ENCODE measurements around the gene CCDC51.
"Not testable (repeated sequence)": the region's sequence is repeated elsewhere in the genome, so short reads cannot be mapped to it uniquely, and the experiment has no call there.

The CCDC51 gene

GRCh38 chr3:48439820-48440589, at the start of gene CCDC51, which contains the start of gene TMA7:
TSS of gene CCDC51 (minus strand) at chr3:48440119. CDS start at chr3:48435128, 4,991 bp downstream.
TSS of gene TMA7 (plus strand) at chr3:48440257. CDS start at chr3:48440297, 40 bp downstream.
- peak; percentile 94 for DNase-seq

DNA sequence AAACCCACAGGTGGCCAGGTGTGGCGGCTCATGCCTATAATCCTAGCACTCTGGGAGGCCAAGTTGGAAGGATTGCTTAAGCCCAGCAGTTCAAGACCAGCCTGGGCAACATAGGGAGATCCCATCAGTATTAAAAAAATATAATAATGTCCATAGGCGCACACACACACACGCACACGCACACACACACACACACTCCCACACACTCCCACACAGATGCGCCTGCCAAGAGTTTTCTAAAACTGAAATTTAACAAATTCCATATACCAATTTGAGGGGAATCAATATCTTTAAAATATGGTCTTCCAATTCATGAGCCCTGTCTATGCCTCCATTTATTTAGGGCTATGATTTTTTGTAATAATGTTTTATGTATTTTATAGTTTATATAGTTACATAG, 47.0 kb upstream of the CCDC51 start:
- DNase-seq: no peak

DNA sequence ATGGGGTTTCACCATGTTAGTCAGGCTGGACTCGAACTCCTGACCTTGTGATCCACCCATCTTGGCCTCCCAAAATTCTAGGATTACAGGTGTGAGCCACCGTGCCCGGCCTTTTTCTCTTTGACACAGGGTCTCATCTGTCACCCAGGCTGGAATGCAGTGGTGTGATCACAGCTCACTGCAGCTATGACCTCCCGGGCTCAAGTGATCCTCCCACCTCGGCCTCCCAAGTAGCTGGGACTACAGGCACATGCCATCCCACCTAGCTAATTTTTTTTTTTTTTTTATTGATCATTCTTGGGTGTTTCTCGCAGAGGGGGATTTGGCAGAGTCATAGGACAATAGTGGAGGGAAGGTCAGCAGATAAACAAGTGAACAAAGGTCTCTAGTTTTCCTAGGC, 42.9 kb upstream of the CCDC51 start:
- not testable (repeated sequence) for DNase-seq

- not testable (repeated sequence) for DNase-seq
These were observed 41.0 kb upstream of the CCDC51 start for GRCh38 chr3:48480891-48481290.

- no peak for DNase-seq
These were observed 39.0 kb upstream of the CCDC51 start for GRCh38 chr3:48478626-48479555.

- DNase-seq: no peak
These were observed 38.1 kb upstream of the CCDC51 start for GRCh38 chr3:48477959-48478520.

GRCh38 chr3:48476426-48477053, 36.6 kb upstream of the CCDC51 start:
- no peak for DNase-seq

GRCh38 chr3:48475188-48475587, 35.3 kb upstream of the CCDC51 start:
- no peak for DNase-seq

- DNase-seq: no peak
These were observed 34.7 kb upstream of the CCDC51 start for GRCh38 chr3:48474619-48475018.

DNA sequence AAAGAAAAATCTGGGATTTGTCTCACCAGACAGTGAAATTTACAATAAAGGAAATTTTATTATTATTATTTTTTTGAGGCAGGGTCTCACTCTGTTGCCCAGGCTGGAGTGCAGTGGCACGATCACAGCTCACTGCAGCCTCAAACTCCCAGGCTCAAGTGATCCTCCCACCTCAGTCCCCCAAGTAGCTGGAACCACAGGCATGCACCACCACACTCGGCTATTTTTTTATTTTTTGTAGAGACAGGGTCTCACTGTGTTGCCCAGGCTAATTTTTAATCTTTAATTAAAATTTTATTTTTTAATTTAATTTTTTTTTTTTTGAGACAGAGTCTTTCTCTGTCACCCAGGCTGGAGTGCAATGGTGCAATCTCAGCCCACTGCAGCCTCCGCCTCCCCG, 34.1 kb upstream of the CCDC51 start:
- not testable (repeated sequence) for DNase-seq

GRCh38 chr3:48473617-48473952, 33.7 kb upstream of the CCDC51 start:
- DNase-seq: no peak

- DNase-seq: peak; percentile 89
These were observed 33.2 kb upstream of the CCDC51 start for GRCh38 chr3:48472923-48473616.

DNA sequence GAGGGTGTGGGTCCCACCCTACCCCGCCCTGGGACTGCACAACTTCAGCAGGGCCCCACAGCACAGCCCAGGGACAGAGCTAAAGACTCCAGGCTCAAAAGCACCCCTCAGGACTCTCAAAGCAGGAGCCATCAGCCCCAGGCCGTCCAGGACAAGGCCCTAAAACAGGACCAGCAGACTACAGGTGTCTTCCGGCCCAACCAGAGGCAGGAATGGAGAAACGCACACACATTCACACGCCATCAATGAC, 32.7 kb upstream of the CCDC51 start:
- no peak for DNase-seq

DNA sequence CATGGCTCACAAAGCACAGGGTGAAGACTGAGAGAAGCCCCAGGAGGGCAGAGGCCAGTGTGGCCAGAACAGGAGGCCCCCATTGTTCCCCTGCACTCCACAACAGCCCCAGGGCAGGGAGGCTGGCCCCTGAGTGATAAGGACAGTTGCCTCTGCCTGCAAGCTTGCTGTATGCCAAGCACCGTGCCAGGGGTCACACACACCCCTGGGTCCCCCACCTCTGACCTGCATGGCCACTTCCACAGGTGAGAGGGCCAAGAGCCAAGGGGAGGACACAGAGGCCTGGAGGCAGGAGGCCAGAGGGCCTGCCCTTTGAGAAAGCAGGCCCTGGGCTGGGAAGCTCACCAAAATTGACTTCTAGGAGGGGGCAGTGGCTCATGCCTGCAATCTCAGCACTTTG, 30.4 kb upstream of the CCDC51 start:
- no peak for DNase-seq

- DNase-seq: no peak
These were observed 29.4 kb upstream of the CCDC51 start for GRCh38 chr3:48469046-48469915.

DNA sequence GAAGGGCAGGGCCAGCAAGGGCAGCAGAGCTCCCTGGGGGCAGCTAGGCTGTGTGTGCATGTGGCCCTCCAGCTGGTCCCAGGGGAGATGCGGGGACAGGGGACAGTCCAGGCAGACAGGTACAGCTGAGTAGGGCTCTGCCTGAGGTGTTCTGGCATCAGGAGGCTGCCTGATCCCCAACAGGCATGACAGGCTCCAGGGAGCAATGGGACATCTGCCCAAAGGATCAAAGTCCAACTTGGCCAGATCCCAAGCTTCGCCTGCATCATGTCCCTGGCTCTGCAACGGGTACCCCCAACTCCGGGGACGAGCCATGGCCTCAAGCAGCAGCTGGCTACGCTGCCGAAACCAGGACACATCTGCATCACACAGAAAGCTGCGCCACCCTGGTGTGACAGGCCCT, 28.4 kb upstream of the CCDC51 start:
- no peak for DNase-seq

DNA sequence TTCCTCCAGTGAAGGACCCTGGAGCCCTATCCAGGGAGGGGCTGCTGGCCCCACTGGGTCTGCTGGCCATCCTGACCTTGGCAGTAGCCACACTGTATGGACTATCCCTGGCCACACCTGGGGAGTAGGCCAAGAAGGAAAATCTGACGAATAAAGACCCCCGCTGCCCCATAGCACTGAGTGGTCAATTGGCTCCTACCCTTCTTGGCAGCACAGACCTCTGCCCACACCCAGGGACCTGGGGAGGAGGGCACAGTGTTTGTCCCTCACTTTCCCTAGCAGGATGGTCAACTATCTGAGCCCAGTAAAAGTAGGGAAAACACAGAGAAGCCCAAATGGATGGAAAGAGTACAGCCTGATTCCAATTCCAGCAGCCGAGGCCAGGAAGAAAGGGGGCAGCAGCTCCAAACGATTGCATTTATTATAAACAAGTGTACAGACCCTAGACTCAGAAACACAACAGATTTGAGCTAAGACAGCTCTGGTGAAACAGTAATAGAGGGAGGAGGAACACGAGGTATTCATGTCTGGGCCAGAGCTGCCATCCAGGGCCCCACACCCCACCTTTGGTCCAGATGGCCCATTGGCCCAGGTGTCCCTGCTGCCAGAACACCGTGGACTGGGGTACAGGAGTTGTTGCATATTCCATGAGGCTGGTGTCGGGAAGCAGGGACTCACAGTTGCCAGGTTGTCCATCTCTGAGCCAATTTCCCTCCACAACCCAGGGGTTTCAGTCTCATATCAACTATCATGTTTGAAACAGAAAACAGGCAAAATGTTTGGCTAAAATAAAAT, 27.8 kb upstream of the CCDC51 start:
- DNase-seq: no peak

- DNase-seq: no peak
These were observed 27.2 kb upstream of the CCDC51 start for GRCh38 chr3:48467110-48467454.

DNA sequence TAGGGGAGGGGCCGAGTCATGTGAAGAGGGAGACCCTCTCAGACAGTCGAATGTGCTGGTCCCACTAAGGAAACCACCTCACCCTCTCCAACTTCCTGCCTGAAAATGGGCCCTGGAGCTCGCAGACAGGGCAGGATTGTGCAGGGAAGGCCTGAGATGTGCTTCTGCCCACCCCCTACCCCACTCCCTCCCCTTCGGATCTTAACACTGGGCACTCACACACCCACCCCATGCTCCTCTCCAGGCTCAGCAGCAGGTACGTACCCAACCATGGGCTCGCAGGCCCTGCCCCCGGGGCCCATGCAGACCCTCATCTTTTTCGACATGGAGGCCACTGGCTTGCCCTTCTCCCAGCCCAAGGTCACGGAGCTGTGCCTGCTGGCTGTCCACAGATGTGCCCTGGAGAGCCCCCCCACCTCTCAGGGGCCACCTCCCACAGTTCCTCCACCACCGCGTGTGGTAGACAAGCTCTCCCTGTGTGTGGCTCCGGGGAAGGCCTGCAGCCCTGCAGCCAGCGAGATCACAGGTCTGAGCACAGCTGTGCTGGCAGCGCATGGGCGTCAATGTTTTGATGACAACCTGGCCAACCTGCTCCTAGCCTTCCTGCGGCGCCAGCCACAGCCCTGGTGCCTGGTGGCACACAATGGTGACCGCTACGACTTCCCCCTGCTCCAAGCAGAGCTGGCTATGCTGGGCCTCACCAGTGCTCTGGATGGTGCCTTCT, 26.6 kb upstream of the CCDC51 start:
- DNase-seq: no peak

Data from T1000 (cell line).